K562 (cell line): ENCODE measurements around the gene ATP6V1G2. TPM values are rescaled to one million over a fixed set of nuclear protein-coding genes. Genes with fewer than 3 reads are reported as not detected.
A peak's percentile ranks its signal among the peaks of the same experiment; 100 is the strongest.

Experiments
- BRD4 ChIP-seq: fragments of 200-600 bp; sonication (generic); IDR thresholded peaks from 2 replicates; pipeline ENCODE4 v1.6.1; 2017; ENCODE audit warnings: inconsistent platforms
- CBX2 ChIP-seq: fragments of 200-600 bp; sonication (generic); IDR thresholded peaks from one replicate; pipeline ENCODE4 v1.6.1; 2012; ENCODE audit warnings: mild to moderate bottlenecking, low read length, inconsistent platforms; ENCODE audit not compliant: insufficient read depth, poor library complexity, severe bottlenecking
- CCNT2 ChIP-seq: IDR thresholded peaks from 2 replicates; pipeline ENCODE4 v1.6.1; 2011; ENCODE audit warnings: borderline replicate concordance, low read depth, mild to moderate bottlenecking, moderate library complexity, mixed read lengths, low read length; ENCODE audit not compliant: insufficient read length; ENCODE audit errors: extremely low read depth
- ESRRB ChIP-seq: fragments of 250-450 bp; sonication (Bioruptor Pico); IDR thresholded peaks from 2 replicates; pipeline ENCODE4 v1.5.0; 2020; ENCODE audit warnings: mild to moderate bottlenecking, moderate library complexity, borderline replicate concordance
- ETS2 ChIP-seq: IDR thresholded peaks from 2 replicates; pipeline ENCODE4 v1.6.1; 2016; ENCODE audit warnings: borderline replicate concordance, missing genetic modification characterization, mild to moderate bottlenecking, moderate library complexity, missing compliant biosample characterization; ENCODE audit not compliant: poor library complexity, severe bottlenecking
- ETV5 ChIP-seq: sonication (generic); formaldehyde crosslinking; IDR thresholded peaks from 2 replicates; pipeline ENCODE4 v1.4.0; 2020; ENCODE audit warnings: low read depth, mild to moderate bottlenecking, missing genetic modification reagents
- GABPB1 ChIP-seq: sonication (generic); formaldehyde crosslinking; IDR thresholded peaks from 2 replicates; pipeline ENCODE4 v1.8.0; 2022; ENCODE audit warnings: mild to moderate bottlenecking, missing genetic modification reagents
- HCFC1 ChIP-seq: IDR thresholded peaks from 2 replicates; pipeline ENCODE4 v1.6.1; 2012; ENCODE audit warnings: low read depth, low read length, improper control_type of control experiment
- MECOM ChIP-seq: fragments of 250-450 bp; sonication (Bioruptor Pico); IDR thresholded peaks from 2 replicates; pipeline ENCODE4 v1.8.0; 2022; ENCODE audit warnings: inconsistent platforms
- NCOA2 ChIP-seq, 2 experiments: fragments of 450-650 bp; IDR thresholded peaks; 2 replicates each; pipeline ENCODE4 v1.6.1; 2018; ENCODE audit warnings: mild to moderate bottlenecking in 2 of 2, moderate library complexity in 1 of 2; ENCODE audit not compliant: partially characterized antibody in 2 of 2
- SIX5 ChIP-seq, 2 experiments: IDR thresholded peaks; 2 replicates each; pipeline ENCODE4 v1.6.1; 2011; ENCODE audit warnings: low read length in 2 of 2, borderline replicate concordance in 1 of 2, low read depth in 1 of 2, mild to moderate bottlenecking in 1 of 2, moderate library complexity in 1 of 2; ENCODE audit not compliant: insufficient read depth in 1 of 2
- SMARCE1 ChIP-seq: fragments of 450-650 bp; IDR thresholded peaks from 2 replicates; pipeline ENCODE4 v1.7.1; 2016; ENCODE audit warnings: mild to moderate bottlenecking
- ZNF197 ChIP-seq: fragments of 200-800 bp; sonication (Bioruptor generic); IDR thresholded peaks from 2 replicates; pipeline ENCODE4 v1.6.1; 2016; ENCODE audit warnings: low read depth, missing genetic modification characterization, missing compliant biosample characterization
- ZNF316 ChIP-seq: fragments of 450-650 bp; IDR thresholded peaks from 2 replicates; pipeline ENCODE4 v1.6.1; 2016
- polyA plus RNA-seq, 8 experiments: library from polyadenylated mRNA; depleted of rRNA in 4 of 8; stranded (reverse) in 5 of 8; unstranded in 3 of 8; fragments of >200 nt; fragmentation: Nextera tagmentation in 2 of 8; fragmentation: Illumina TruSeq in 1 of 8; extraction: Ambion mirVana in 2 of 8; extraction: Trizol in 1 of 8; gene quantifications; 2 replicates each; pipeline versions ENCODE4 v1.2.1 to v1.2.3, GENCODE V29; 2011 to 2014; ENCODE audit warnings: inconsistent platforms in 1 of 8, missing spikeins in 1 of 8
- total RNA-seq, 7 experiments: library from RNA; depleted of rRNA in 6 of 7; stranded (reverse); fragments of >200 nt in 6 of 7; fragmentation: Illumina TruSeq in 2 of 7; extraction: Trizol in 2 of 7; gene quantifications; 2 replicates each; pipeline versions ENCODE4 v1.2.1 to v1.2.3, GENCODE V29; 2011 to 2021; ENCODE audit warnings: low replicate concordance in 1 of 7
- TF ChIP-seq, protein P1 (sequence below): fragments of 250-450 bp; sonication (Bioruptor Pico); IDR thresholded peaks from 2 replicates; pipeline ENCODE4 v1.5.0; 2021; ENCODE audit warnings: mild to moderate bottlenecking, borderline replicate concordance
- TF ChIP-seq, protein P2 (sequence below): fragments of 250-450 bp; sonication (Bioruptor Pico); IDR thresholded peaks from 2 replicates; pipeline ENCODE4 v1.8.0; 2022; ENCODE audit warnings: inconsistent platforms

ATP6V1G2 gene
- total and polyA plus RNA-seq, 9 of the 15 experiments (the other 6 are each of a cell fraction or from before 2014, with no cell fraction given) = 0.14 to 1.5 (median 0.33) TPM

DNA sequence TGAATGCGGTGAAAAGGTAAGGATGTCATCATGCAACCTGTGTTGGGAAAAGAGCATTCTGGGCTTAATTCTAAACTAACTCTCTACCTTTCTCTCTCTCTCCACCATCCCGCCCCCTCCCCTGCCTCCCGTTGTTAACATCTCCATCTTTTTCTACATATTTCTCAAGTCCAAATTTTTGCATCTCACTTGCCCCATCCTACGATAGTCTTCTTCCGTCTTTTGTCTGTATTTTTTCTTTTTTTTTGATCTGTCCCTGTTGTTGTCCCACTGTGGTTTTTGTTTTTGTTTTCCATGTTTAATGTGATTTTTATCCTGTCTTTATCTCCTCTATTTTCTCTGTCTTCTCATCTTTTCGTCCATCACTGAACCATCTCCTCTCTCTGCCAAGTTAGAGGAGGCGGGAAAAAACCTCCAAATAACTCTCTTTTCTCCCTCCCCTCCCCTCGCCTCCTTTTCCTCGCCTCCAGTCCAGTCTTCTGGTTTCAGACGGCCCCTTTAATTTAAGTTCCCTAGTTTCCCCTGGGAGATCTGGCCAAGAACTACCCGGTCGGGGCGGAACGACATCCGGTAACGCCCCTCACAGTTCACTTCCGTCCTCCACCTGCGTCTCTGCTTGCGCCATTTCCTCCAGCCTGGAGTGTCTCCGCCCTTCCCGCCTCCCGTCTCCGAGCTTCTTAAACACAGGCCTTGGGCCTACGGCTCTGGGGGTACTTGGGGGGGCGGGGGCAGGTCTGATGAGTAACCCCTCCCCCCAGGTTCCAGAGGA is 734 bp upstream of the ATP6V1G2 start, which contains the start of gene NFKBIL1 (continued):
- TF ChIP-seq ETS2 (tag) (no peak), NCOA2 (IDR thresholded peaks at IDR 0.05; ENCODE audit: partially characterized antibody in 2 of 2) (no peak), HCFC1 (peak; percentile 99), SMARCE1 (no peak), CCNT2 (no peak), ESRRB (CRISPR knock-in tag) (0 out of 2 replicates have a peak, but pooled peaks have one; percentile 15), SIX5 (IDR thresholded peaks at IDR 0.05; ENCODE audit: borderline replicate concordance in 1 of 2, insufficient read depth in 1 of 2, low read depth in 1 of 2, low read length in 2 of 2) (peak; percentile 98), ETV5 (CRISPR knock-in tag) (peak; percentile 78; the same call in 1 of the 2 replicates), CBX2 (no peak), BRD4 (no peak), MECOM (CRISPR knock-in tag) (0 out of 2 replicates have a peak, but pooled peaks have one; percentile 6), ZNF197 (no peak; the same call in 1 of the 2 replicates), ZNF316 (peak; percentile 18; the same call in 1 of the 2 replicates), GABPB1 (CRISPR knock-in tag) (peak; percentile 99)
- TF ChIP-seq, protein P1, sequence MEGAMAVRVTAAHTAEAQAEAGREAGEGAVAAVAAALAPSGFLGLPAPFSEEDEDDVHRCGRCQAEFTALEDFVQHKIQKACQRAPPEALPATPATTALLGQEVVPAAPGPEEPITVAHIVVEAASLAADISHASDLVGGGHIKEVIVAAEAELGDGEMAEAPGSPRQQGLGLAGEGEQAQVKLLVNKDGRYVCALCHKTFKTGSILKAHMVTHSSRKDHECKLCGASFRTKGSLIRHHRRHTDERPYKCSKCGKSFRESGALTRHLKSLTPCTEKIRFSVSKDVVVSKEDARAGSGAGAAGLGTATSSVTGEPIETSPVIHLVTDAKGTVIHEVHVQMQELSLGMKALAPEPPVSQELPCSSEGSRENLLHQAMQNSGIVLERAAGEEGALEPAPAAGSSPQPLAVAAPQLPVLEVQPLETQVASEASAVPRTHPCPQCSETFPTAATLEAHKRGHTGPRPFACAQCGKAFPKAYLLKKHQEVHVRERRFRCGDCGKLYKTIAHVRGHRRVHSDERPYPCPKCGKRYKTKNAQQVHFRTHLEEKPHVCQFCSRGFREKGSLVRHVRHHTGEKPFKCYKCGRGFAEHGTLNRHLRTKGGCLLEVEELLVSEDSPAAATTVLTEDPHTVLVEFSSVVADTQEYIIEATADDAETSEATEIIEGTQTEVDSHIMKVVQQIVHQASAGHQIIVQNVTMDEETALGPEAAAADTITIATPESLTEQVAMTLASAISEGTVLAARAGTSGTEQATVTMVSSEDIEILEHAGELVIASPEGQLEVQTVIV (CRISPR knock-in tag) = no peak
- TF ChIP-seq, protein P2, sequence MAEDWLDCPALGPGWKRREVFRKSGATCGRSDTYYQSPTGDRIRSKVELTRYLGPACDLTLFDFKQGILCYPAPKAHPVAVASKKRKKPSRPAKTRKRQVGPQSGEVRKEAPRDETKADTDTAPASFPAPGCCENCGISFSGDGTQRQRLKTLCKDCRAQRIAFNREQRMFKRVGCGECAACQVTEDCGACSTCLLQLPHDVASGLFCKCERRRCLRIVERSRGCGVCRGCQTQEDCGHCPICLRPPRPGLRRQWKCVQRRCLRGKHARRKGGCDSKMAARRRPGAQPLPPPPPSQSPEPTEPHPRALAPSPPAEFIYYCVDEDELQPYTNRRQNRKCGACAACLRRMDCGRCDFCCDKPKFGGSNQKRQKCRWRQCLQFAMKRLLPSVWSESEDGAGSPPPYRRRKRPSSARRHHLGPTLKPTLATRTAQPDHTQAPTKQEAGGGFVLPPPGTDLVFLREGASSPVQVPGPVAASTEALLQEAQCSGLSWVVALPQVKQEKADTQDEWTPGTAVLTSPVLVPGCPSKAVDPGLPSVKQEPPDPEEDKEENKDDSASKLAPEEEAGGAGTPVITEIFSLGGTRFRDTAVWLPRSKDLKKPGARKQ = no peak
